GM18951 (cell line): ENCODE results near the gene SMPD3.

Experiments
- POLR2A ChIP-seq: IDR thresholded peaks from 4 replicates; pipeline ENCODE4 v1.6.1; 2011; ENCODE audit warnings: mild to moderate bottlenecking; ENCODE audit not compliant: insufficient read length, insufficient read depth; ENCODE audit errors: extremely low read depth
- in situ Hi-C: fragments of 300-500 bp; cut with MboI; formaldehyde crosslinking; loops from one replicate; pipeline ENCODE4 v1.12.0; 2022; ENCODE audit warnings: low sequenced_read_pairs, mixed read lengths, inconsistent platforms; ENCODE audit not compliant: unreplicated experiment

The SMPD3 gene

GRCh38 chr16:68459457-68459856, 11.1 kb upstream of the SMPD3 start:
- TF ChIP-seq POLR2A, result no peak
- in situ Hi-C loops, result no loop called here

GRCh38 chr16:68458551-68458950, 10.2 kb upstream of the SMPD3 start:
- no peak for TF ChIP-seq POLR2A
- in situ Hi-C loops, result no loop called here

GRCh38 chr16:68458101-68458500, 9.8 kb upstream of the SMPD3 start:
- in situ Hi-C loops, result no loop called here
- TF ChIP-seq POLR2A, result no peak

GRCh38 chr16:68455631-68456030, 7.3 kb upstream of the SMPD3 start:
- in situ Hi-C loops, result no loop called here
- TF ChIP-seq POLR2A, result no peak

GRCh38 chr16:68454920-68455435, 6.7 kb upstream of the SMPD3 start:
- no peak for TF ChIP-seq POLR2A
- in situ Hi-C loops, result no loop called here

DNA sequence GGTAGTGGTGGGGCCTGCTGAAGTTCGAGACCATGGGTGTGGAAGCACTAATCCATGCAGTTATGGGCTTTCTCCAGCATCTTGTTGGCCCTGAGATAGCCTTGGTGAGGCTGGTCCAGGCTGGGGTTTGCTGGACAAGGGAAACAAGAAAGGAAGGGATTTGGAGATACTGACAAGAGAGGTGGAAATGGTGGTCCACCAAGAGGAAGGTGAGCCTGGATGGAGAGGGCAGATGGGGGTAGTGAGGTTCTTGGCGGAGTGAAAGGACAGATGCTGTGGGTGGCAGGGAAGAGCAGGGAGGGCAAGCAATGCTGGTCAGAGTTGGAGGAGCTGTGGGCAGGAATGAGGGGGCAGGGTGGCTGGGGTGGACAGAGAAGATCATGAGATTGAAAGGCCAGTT, 5.5 kb upstream of the SMPD3 start:
- no peak for TF ChIP-seq POLR2A
- in situ Hi-C loops, result no loop called here

DNA sequence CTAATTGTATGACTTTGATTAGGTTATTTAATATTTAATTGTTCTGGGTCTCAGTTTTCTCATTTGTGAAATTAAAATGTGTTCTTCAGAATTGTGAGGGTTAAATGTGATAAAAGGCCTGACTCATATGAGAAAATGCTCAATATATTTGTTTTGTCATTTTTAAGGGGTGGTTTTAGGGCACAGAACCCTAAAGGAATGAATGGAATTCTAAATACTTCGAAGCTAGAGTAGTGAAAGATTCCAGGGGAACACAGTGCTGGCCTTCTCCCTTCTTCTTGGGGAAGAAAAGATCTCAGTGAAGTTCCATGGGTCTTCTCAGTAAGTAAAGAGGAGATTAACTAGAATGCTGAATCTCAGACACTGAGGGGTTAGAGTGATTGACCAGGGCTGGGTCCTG, 3.9 kb upstream of the SMPD3 start:
- in situ Hi-C loops, result no loop called here
- no peak for TF ChIP-seq POLR2A

- in situ Hi-C loops, result no loop called here
- TF ChIP-seq POLR2A, result no peak
Observed at GRCh38 chr16:68451676-68452075, 3.4 kb upstream of the SMPD3 start.

- in situ Hi-C loops, result no loop called here
- no peak for TF ChIP-seq POLR2A
Observed at GRCh38 chr16:68450741-68451255, 2.5 kb upstream of the SMPD3 start.

DNA sequence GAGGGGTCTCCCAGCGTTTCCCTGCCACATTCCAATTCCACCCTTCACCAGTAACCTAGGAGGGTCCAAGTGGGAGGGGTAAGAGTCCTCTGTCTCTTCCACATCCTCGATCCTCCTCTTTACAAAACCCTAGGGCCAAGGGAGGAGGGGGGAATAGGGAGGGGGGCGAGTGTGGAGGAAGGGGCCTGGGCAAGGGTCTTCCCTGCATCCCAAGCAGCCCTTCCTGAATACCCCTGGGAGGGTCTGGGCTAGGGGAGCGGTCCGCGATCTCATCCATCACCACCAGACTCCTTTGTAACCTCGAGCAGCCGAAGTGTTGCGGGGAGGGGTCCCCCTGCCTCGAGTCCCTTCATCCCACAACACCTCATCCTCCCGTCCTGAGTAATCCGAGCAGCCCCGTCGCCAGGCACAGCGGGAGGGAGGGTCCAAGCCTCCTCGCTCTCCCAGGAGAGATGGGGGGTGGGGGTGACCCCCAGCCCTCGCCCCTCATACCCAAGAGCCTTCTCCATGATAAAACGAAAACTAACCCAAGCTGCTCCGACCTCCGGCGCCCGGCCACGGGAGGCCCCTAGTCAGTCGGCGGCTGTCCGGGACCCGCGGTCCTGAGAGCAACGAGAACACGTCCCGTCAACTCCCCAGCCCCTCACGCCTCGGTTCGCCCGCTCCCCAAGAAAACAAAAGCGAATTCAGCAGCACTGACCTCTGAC, 502 bp downstream of the SMPD3 start:
- in situ Hi-C loops, result no loop called here
- no peak for TF ChIP-seq POLR2A

- in situ Hi-C loops, result no loop called here
Observed at GRCh38 chr16:68446681-68447652, 1.3 kb downstream of the SMPD3 start.

GRCh38 chr16:68445458-68445857, 2.9 kb downstream of the SMPD3 start:
- in situ Hi-C loops, result no loop called here
- no peak for TF ChIP-seq POLR2A

More at GRCh38 chr16:68446681-68447652, 1.3 kb downstream of the SMPD3 start:
- TF ChIP-seq POLR2A, result no peak

DNA sequence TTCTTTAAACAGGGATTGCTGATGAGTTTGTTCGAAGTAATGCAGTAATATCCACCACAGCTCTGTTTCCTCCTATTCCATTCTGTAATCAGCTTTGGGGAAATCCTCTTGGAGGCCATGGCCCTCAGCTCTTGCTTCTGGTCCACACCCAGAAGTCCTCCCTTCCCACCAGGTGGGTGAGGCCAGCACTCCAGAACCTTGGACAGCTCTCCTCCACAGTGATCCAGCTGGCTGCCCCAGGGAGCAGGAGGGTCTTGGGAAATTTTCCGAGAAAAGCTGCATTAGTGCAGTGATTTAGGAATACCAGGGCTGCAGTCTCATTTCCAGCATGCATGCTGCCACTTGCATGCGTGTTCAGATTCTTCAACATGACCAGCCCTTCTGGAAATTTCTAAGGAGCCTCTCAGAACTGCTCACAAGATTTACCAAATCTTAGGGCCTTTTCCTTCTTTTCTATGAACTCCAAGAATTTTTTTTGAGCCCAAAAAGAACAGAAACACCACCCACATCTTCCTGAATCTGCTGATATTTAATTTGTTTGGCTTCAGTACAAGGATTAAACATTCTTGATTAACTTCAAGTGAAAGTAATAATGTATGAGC, 4.2 kb downstream of the SMPD3 start:
- TF ChIP-seq POLR2A, result no peak
- in situ Hi-C loops, result no loop called here
